T-helper 17 cell (primary cell): ENCODE measurements around the gene PDE8B. TPM values are rescaled to one million over a fixed set of nuclear protein-coding genes. Genes with fewer than 3 reads are reported as not detected.
"Not testable (repeated sequence)": the region's sequence is repeated elsewhere in the genome, so short reads cannot be mapped to it uniquely, and the experiment has no call there.

Experiments
- ATAC-seq: fragments of 150-1000 bp; cut with Tn5 transposase; 2 replicates; pipeline ENCODE4 v1.10.0; 2021; ENCODE audit warnings: mild to moderate bottlenecking, moderate library complexity
- DNase-seq, 3 donors: peaks; one replicate each; pipeline versions ENCODE4 v3.0.0 to v3.0.0-alpha.2; 2020 to 2021
- H3K9me3 ChIP-seq: one replicate; pipeline ENCODE4 v1.7.0; 2013; ENCODE audit warnings: low read length, mild to moderate bottlenecking; ENCODE audit not compliant: control insufficient read depth, poor library complexity, severe bottlenecking
- H3K27ac Mint-ChIP-seq: one replicate; pipeline ENCODE4 v1.8.0; 2022; ENCODE audit warnings: mild to moderate bottlenecking, moderate library complexity, mixed read lengths
- H3K27me3 Mint-ChIP-seq: one replicate; pipeline ENCODE4 v1.8.0; 2022; ENCODE audit warnings: mixed read lengths
- H3K36me3 Mint-ChIP-seq: one replicate; pipeline ENCODE4 v1.8.0; 2022; ENCODE audit warnings: low read depth, mixed read lengths
- H3K4me1 Mint-ChIP-seq: one replicate; pipeline ENCODE4 v1.8.0; 2022; ENCODE audit warnings: mild to moderate bottlenecking, mixed read lengths
- H3K4me3 Mint-ChIP-seq: one replicate; pipeline ENCODE4 v1.8.0; 2022; ENCODE audit warnings: mild to moderate bottlenecking, moderate library complexity, mixed read lengths
- total RNA-seq, 4 donors: library from RNA in 2 of 4; stranded (reverse) in 2 of 4; gene quantifications; one replicate each; pipeline ENCODE4 v1.2.3 and lab custom pipeline; 2022 to 2026

PDE8B gene
- total RNA-seq, 2 donors from 2014 or later = 0.29 TPM; not detected in 1

DNA sequence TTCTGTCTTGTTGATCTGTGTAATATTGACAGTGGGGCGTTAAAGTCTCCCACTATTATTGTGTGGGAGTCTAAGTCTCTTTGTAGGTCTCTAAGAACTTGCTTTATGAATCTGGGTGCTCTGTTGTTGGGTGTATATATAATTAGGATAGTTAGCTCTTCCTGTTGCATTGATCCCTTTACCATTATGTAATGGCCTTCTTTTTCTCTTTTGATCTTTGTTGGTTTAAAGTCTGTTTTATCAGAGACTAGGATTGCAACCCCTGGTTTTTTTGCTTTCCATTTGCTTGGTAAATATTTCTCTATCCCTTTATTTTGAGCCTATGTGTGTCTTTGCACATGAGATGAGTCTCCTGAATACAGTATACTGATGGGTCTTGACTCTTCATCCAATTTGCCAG lies 175.9 kb downstream of the PDE8B start:
- H3K4me3 Mint-ChIP-seq, H3K27ac Mint-ChIP-seq, DNase-seq, H3K36me3 Mint-ChIP-seq, H3K4me1 Mint-ChIP-seq, H3K9me3 ChIP-seq, ATAC-seq: not testable (repeated sequence)
- peaks cover 14% of the 10 kb centered on the region for H3K27me3 Mint-ChIP-seq

DNA sequence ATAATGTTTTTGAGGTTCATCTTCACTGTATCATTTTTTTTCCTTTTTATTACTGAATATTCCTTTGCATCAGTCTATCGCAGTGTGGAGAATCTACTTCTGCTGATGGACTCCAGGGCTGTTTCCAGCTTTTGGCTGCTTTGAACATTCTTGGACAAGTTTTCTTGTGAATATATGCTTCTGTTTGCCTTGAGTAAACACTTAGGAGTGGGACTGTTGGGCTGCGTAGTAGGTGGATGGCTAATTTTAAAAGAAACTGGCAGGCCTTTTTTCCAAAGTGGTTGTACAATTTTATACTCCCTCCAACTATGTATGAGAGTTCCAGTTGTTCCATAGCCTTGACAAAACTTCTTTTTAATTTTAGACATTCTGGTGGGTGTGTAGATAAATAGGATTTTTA lies 179.3 kb downstream of the PDE8B start:
- Mint-ChIP-seq H3K4me1 (no peaks in the 10 kb centered on the region), H3K27ac (no peak overlapping the region), H3K36me3 (peaks cover 2% of the 10 kb centered on the region), H3K27me3 (peaks cover 24% of the 10 kb centered on the region), H3K4me3 (no peak overlapping the region)
- no peak for ATAC-seq
- no peaks in the 10 kb centered on the region for H3K9me3 ChIP-seq
- DNase-seq = no peak

DNA sequence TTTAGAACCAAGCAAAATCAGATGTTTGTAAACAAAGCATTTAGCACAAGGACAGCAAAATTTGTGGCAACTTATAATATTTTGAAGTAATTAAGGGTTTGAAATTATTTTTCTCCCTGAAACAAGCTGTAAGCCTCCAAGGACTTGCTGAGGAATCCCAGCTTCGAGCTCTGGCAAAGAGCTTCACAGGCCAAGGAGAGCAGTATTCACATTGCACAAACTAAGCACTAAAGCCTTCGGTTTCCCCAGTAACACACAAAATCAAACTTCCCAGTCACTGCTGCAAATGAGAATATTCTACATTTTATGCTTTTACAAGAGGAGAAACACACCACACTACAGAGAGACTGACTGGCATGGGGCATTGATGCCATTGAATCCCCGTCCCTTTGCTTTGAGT lies 179.7 kb downstream of the PDE8B start:
- ATAC-seq (no peak), DNase-seq (no peak)
- no peaks in the 10 kb centered on the region for H3K9me3 ChIP-seq
- H3K27ac Mint-ChIP-seq = no peak overlapping the region
- no peak overlapping the region for H3K4me3 Mint-ChIP-seq
- H3K27me3 Mint-ChIP-seq = peaks cover 24% of the 10 kb centered on the region
- H3K36me3 Mint-ChIP-seq = peaks cover 2% of the 10 kb centered on the region
- H3K4me1 Mint-ChIP-seq = no peaks in the 10 kb centered on the region

DNA sequence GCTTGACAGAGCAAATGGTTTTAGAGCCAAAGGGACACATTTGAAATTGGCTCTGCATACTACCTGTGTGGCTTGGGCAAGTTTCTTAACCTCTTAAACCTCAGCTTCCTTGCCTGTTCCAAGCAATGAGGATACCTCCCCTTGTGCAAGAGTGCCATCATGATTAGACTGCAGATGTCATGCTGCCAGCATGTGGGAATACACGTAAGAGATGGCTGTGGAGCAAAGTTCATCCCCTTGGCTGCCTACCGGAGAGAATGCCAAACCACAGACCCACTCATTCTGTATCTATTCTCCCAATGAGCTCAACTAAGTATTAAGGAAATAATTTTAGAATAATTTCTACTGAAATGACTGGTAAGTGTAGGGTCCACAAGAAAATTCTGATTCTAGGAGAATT lies 180.3 kb downstream of the PDE8B start:
- H3K36me3 Mint-ChIP-seq = peaks cover 2% of the 10 kb centered on the region
- H3K27me3 Mint-ChIP-seq = peaks cover 24% of the 10 kb centered on the region
- H3K27ac Mint-ChIP-seq = no peak overlapping the region

DNA sequence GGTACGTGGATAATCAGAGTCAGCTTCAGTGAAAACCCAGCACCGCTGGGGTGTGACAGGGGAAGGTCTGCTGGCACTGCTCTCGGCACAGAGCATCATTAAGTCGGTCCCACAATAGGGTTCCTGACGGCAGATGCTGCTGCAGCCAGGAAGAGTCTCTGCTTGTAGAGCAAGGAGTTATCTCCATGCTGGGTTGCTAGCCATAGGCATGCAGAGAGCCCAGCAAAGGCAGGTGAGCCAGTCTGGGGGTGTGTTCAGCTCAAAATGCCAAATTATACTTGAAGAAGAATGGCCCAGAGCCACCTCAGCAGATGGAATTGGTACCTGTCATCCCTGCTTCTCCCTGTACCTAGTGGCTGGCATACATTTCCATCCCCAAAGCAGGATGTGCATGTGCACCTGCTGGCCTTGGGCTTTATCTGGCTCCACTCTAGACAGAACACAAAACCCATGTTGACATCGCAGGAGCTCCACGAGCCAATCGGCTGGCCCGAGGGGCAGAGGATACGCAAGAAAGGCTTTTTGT lies 180.8 kb downstream of the PDE8B start:
- DNase-seq = no peak
- Mint-ChIP-seq H3K27me3 (peaks cover 24% of the 10 kb centered on the region), H3K4me1 (no peaks in the 10 kb centered on the region), H3K27ac (no peak overlapping the region), H3K36me3 (no peaks in the 10 kb centered on the region), H3K4me3 (no peak overlapping the region)
- H3K9me3 ChIP-seq = no peaks in the 10 kb centered on the region
- ATAC-seq = no peak

More for the DNA sequence above, 180.3 kb downstream of the PDE8B start:
- DNase-seq (no peak), ATAC-seq (no peak)
- no peak overlapping the region for H3K4me3 Mint-ChIP-seq
- no peaks in the 10 kb centered on the region for H3K9me3 ChIP-seq
- H3K4me1 Mint-ChIP-seq = no peaks in the 10 kb centered on the region

DNA sequence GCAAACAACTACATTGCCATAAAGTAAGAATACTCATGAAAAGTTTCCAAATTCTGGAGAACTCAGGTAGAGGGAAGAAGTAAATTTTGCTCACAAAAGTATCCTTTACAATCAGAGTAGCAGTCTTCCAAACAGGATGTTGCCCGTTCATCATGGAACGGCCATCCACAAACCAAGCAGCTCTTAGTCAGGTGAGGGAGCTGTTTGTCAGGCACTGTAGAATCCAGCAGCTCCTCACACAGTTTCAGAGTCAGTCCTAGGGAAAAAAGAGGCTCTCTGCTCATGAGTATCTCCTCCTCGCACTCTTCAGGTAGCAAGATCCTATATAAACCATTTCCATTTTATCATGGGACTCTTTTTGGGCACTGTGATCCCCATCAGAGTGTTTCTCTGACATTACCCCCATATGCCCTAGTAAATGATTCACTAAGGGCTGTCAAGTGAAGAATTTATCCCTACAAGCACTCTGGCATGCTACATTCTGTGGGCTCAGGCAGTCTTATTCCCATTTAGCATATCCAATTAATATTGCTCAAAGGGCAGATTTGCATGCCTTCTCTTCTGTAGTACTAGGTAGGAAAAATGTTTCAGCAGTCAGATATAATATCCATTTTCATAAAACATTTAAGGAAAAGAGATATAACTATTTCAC lies 183.7 kb downstream of the PDE8B start:
- H3K4me3 Mint-ChIP-seq = no peak overlapping the region
- ATAC-seq (no peak), DNase-seq (no peak)
- no peaks in the 10 kb centered on the region for H3K9me3 ChIP-seq
- peaks cover 28% of the 10 kb centered on the region for H3K27me3 Mint-ChIP-seq
- H3K36me3 Mint-ChIP-seq = no peaks in the 10 kb centered on the region
- no peak overlapping the region for H3K27ac Mint-ChIP-seq
- H3K4me1 Mint-ChIP-seq = no peaks in the 10 kb centered on the region

DNA sequence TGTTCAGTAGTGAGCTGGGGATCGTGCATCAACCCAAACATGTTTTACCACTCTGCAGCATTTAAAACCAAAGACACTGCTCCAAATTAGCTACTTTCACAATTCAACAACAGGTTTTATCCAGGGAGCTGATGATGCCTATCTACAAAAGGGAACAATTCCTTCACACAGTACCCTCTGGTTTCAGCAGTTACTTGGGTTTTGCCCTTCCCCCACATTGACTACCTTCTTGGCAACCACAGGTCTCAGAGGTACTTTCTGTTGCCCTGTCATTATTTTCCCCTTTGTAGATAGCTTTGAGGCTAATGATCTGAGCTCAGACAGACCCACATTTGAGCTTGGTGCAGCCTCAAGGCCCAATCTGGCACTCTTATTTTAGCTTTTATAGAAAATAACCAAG lies 185.5 kb downstream of the PDE8B start:
- no peaks in the 10 kb centered on the region for H3K9me3 ChIP-seq
- Mint-ChIP-seq H3K4me1 (no peaks in the 10 kb centered on the region), H3K27me3 (peaks cover 24% of the 10 kb centered on the region), H3K27ac (no peak overlapping the region), H3K36me3 (no peaks in the 10 kb centered on the region), H3K4me3 (no peak overlapping the region)
- no peak for DNase-seq
- no peak for ATAC-seq

DNA sequence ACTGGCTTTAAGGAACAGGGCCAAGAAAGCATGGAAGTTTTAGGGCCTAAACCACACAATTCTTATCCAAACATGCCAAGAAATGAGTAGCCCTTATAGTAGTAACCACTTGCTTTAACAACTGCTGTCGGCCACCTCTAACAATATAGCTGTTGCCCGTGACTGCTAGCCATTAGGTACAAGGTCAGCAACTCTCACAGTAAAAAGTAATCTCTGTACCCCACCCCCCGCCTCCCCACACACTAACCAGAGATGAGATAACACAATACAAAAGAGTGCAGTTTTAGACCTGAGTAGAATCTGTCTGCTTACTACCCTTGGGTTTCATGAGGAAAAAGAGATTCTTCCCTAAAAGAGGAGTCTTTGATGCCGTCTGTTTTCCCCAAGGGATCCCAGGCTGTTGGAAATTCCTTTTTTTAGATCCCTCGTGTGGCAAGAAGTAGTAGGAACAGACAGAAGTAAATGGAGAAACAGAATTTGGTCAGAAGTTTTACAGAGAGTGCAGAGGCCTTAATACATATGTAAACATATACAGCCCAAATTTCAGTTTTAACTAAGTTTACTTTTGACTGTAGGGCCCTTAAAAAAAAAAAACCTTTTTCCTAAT lies 187.3 kb downstream of the PDE8B start:
- Mint-ChIP-seq H3K4me1 (no peaks in the 10 kb centered on the region), H3K4me3 (no peak overlapping the region)
- DNase-seq = no peak

DNA sequence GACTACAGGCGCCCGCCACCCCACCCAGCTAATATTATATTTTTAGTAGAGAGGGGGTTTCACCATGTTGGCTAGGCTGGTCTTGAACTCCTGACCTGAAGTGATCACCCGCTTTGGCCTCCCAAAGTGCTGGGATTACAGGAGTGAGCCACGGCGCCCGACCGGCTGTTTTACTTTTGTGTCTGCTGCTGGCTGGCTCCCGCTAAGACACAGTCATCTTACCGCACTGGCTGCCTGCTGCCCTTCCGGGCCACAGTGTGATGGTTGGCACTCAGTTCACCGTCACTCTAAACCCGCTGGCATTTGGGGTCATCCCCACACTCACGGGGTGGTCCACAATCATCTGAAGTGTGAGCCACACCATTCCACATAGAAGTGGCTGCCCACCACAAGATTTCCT lies 188.0 kb downstream of the PDE8B start:
- H3K27me3 Mint-ChIP-seq = peaks cover 14% of the 10 kb centered on the region
- no peaks in the 10 kb centered on the region for H3K4me1 Mint-ChIP-seq
- H3K4me3 Mint-ChIP-seq = no peak overlapping the region
- H3K27ac Mint-ChIP-seq = no peak overlapping the region
- DNase-seq = no peak
- no peak for ATAC-seq
- no peaks in the 10 kb centered on the region for H3K9me3 ChIP-seq
- no peaks in the 10 kb centered on the region for H3K36me3 Mint-ChIP-seq

More for the DNA sequence above, 187.3 kb downstream of the PDE8B start:
- no peak for ATAC-seq
- no peaks in the 10 kb centered on the region for H3K9me3 ChIP-seq
- Mint-ChIP-seq H3K36me3 (no peaks in the 10 kb centered on the region), H3K27ac (no peak overlapping the region), H3K27me3 (peaks cover 14% of the 10 kb centered on the region)

DNA sequence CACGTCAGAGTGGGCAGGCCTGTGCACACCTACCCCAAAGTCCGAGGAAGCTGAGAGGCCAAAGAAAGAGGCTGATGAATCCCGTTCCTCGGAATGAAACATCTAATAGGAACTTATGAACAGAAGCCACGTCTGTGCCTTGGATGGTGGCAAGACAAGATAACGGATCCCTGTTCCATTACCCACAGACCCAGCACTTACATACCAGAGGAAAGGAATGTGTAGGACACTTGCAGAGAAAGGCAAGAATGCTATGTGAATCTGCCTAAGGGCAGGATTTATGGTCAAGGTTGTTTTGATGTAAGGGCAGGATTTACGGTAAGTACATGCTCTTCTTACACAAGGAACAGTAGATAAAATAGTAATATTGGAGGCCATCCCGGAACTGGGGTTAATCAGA lies 188.4 kb downstream of the PDE8B start:
- H3K36me3 Mint-ChIP-seq = no peaks in the 10 kb centered on the region
- no peak overlapping the region for H3K4me3 Mint-ChIP-seq
- DNase-seq (no peak), ATAC-seq (no peak)
- H3K27me3 Mint-ChIP-seq = peaks cover 14% of the 10 kb centered on the region
- H3K27ac Mint-ChIP-seq = no peak overlapping the region
- H3K4me1 Mint-ChIP-seq = no peaks in the 10 kb centered on the region
- H3K9me3 ChIP-seq = no peaks in the 10 kb centered on the region

DNA sequence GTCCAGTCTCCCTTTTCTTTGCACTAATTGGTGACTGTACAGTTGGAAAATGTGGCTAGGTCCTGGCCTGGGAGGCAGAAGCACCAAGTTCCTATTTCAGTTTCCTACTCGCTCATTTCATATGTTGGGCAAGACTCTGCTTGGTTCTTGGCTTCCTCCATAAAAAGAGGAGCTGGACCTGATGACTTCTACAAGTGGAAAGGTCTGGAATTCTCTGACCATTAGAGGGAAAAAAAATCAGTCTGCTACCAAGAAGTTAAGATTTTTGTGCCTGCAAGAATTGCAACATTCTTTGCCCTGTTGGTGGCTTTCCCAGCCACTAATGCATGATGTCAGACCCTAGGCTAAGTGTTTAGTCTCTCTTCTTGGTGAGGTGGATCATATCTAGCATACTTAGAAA lies 190.2 kb downstream of the PDE8B start:
- no peak overlapping the region for H3K4me3 Mint-ChIP-seq
- H3K36me3 Mint-ChIP-seq = peaks cover 2% of the 10 kb centered on the region
- ATAC-seq = no peak
- H3K27me3 Mint-ChIP-seq = peaks cover 20% of the 10 kb centered on the region
- no peak for DNase-seq
- no peaks in the 10 kb centered on the region for H3K4me1 Mint-ChIP-seq
- H3K9me3 ChIP-seq = no peaks in the 10 kb centered on the region
- H3K27ac Mint-ChIP-seq = no peak overlapping the region

DNA sequence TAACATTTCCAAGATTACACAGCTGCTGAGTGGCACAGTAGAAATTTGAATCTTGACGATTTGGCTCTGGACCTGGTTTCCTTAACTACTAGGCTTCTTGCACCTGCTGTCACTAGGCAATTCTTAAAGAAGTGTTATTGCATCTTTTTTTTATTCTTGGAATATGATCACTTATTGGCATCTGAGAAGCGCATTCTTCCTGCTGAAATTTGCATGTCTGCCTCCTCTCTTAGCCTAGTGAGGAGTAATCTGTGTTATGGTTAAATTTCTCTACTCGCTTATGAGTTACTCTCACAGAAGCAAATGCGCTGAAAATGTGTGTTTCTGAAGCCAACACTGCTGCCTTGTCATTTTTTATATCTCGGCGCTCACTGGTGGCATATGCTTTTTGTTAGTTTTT lies 192.3 kb downstream of the PDE8B start:
- H3K9me3 ChIP-seq = no peaks in the 10 kb centered on the region
- peaks cover 2% of the 10 kb centered on the region for H3K36me3 Mint-ChIP-seq
- H3K27me3 Mint-ChIP-seq = peaks cover 28% of the 10 kb centered on the region
- ATAC-seq = no peak
- no peak overlapping the region for H3K4me3 Mint-ChIP-seq
- no peaks in the 10 kb centered on the region for H3K4me1 Mint-ChIP-seq
- H3K27ac Mint-ChIP-seq = no peak overlapping the region
- no peak for DNase-seq

DNA sequence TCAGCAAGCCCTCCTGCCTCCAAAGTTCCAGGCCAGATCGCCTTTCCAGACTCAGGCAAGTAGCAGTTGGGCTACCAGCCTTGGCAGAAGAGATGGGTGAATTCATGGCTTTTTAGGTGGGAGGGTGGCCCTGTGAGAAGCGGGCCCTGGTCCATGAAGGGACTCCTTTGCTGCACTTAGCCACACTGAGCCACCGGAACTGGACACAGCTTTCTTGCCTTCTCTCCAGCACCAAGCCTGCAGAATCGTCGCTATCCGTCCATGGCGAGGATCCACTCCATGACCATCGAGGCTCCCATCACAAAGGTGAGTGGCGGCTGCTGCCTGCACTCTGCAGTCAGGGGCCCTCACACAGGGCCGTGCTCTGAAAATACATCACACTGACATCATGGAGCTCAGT lies 196.7 kb downstream of the PDE8B start:
- Mint-ChIP-seq H3K4me3 (no peak overlapping the region), H3K27me3 (peaks cover 36% of the 10 kb centered on the region), H3K4me1 (no peaks in the 10 kb centered on the region), H3K36me3 (peaks cover 2% of the 10 kb centered on the region), H3K27ac (no peak overlapping the region)
- no peak for ATAC-seq
- DNase-seq = no peak
- no peaks in the 10 kb centered on the region for H3K9me3 ChIP-seq
